T-helper 9 cell (primary cell): ENCODE results near the gene SEC23IP.

Experiments used
- DNase-seq: peaks from one replicate; pipeline ENCODE4 v3.0.0-alpha.2; 2020

SEC23IP gene

GRCh38 chr10:119942973-119943372 is 50.4 kb downstream of the SEC23IP start:
- no peak for DNase-seq

GRCh38 chr10:119945805-119946204 is 53.3 kb downstream of the SEC23IP start:
- DNase-seq = no peak

GRCh38 chr10:119947300-119947699 is 54.8 kb downstream of the SEC23IP start:
- no peak for DNase-seq

GRCh38 chr10:119957451-119957850 is 64.9 kb downstream of the SEC23IP start:
- no peak for DNase-seq

- DNase-seq = no peak
Observed at GRCh38 chr10:119962837-119963236, 70.3 kb downstream of the SEC23IP start.

- DNase-seq = no peak
Observed at GRCh38 chr10:119967066-119967465, 74.5 kb downstream of the SEC23IP start.

GRCh38 chr10:119969609-119970008 is 77.1 kb downstream of the SEC23IP start:
- no peak for DNase-seq

GRCh38 chr10:119970107-119970506 is 77.6 kb downstream of the SEC23IP start:
- no peak for DNase-seq

- no peak for DNase-seq
Observed at GRCh38 chr10:119970963-119971362, 78.4 kb downstream of the SEC23IP start.

- DNase-seq = no peak
Observed at GRCh38 chr10:119973281-119973680, 80.8 kb downstream of the SEC23IP start.

GRCh38 chr10:119976421-119976820 is 83.9 kb downstream of the SEC23IP start:
- no peak for DNase-seq

GRCh38 chr10:119980956-119981750 is 88.6 kb downstream of the SEC23IP start:
- no peak for DNase-seq

- no peak for DNase-seq
Observed at GRCh38 chr10:119981826-119982225, 89.3 kb downstream of the SEC23IP start.

- no peak for DNase-seq
Observed at GRCh38 chr10:119988333-119988732, 95.8 kb downstream of the SEC23IP start.

GRCh38 chr10:119989966-119990365 is 97.4 kb downstream of the SEC23IP start:
- DNase-seq = no peak

- no peak for DNase-seq
Observed at GRCh38 chr10:119991066-119991465, 98.5 kb downstream of the SEC23IP start.

GRCh38 chr10:119991816-119992215 is 99.3 kb downstream of the SEC23IP start:
- no peak for DNase-seq
